Measurements from ENCODE around the gene TTYH1.
A peak's percentile ranks its signal among the peaks of the same experiment; 100 is the strongest.
"Not testable (repeated sequence)": the region's sequence is repeated elsewhere in the genome, so short reads cannot be mapped to it uniquely, and the experiment has no call there.

Gene TTYH1

DNA sequence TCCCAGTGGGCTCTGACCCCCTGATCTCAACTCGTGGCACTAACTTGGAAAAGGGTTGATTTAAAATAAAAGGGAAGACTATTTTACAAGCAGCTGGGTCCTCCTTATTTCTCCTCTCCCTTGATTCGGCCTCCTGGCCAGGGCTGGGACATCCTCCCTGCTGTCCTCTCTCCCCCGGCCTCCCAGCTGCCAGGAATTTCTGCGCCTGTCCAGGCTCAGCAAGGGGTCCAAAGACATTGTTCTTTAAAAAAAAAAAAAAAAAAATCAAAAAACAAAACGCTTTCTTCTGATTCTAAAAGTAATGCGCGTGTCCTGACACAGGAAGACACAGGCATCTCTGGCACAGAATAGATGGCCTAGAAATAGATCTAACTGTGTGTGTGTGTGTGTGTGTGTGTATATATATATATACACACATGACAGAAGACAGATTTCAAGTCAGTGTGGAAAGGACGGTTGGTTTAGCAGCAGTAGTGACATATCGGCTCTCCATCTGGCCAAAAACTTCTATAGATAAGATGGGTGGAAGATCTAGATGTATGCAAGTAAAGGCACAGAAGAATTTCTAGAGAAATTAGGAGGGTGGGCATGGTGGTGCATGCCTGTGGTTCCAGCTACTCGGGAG is 21.5 kb downstream of the TTYH1 start:
- Histone ChIP-seq H3K4me1 (no peaks in the 10 kb centered on the region; the same call in 1 of the 2 replicates), H3K27me3 (peaks cover 24% of the 10 kb centered on the region), H3K9me3 (no peaks in the 10 kb centered on the region; the same call in 1 of the 2 replicates), H3K36me3 (no peaks in the 10 kb centered on the region), H3K4me3 (ENCODE audit: low read depth, low read length) (no peak overlapping the region)
- no peak for TF ChIP-seq CTCF (IDR thresholded peaks at IDR 0.05; ENCODE audit: low read depth, low read length)
- no peak for DNase-seq

GRCh38 chr19:54439174-54439851 is 24.0 kb downstream of the TTYH1 start:
- H3K4me1 ChIP-seq = no peaks in the 10 kb centered on the region; the same call in 1 of the 2 replicates
- H3K27me3 ChIP-seq = peaks cover under 1% of the 10 kb centered on the region; the same call in 1 of the 2 replicates
- no peaks in the 10 kb centered on the region; the same call in 1 of the 2 replicates for H3K9me3 ChIP-seq
- H3K4me3 ChIP-seq (ENCODE audit: low read depth, low read length) = no peak overlapping the region
- DNase-seq = peak; percentile 66
- peak; percentile 76 for TF ChIP-seq CTCF (IDR thresholded peaks at IDR 0.05; ENCODE audit: low read depth, low read length)
- peaks cover 3% of the 10 kb centered on the region; the same call in 1 of the 2 replicates for H3K36me3 ChIP-seq

DNA sequence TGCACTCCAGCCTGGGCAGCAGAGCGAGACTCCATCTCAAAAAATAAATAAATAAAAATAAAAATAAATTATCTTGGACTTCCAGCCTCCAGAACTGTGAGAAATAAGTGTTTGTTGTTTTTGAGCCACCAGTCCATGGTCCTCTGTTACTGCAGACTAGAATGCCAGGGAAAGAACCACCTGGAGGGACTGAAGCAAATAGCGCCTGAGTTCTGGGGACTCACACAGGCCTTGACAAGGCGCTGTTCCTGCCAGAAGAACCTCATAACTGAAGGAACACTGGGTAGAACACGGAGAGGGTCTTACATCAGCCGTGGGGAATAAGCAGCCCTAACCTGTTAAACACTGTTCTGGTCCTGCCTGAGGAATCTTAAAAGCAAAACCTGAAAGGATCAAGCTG is 25.4 kb downstream of the TTYH1 start:
- Histone ChIP-seq H3K27me3 (no peaks in the 10 kb centered on the region), H3K4me3 (ENCODE audit: low read depth, low read length) (no peak overlapping the region), H3K36me3 (peaks cover 3% of the 10 kb centered on the region; the same call in 1 of the 2 replicates), H3K9me3 (no peaks in the 10 kb centered on the region), H3K4me1 (no peaks in the 10 kb centered on the region)
- DNase-seq = no peak
- TF ChIP-seq CTCF (IDR thresholded peaks at IDR 0.05; ENCODE audit: low read depth, low read length) = no peak

DNA sequence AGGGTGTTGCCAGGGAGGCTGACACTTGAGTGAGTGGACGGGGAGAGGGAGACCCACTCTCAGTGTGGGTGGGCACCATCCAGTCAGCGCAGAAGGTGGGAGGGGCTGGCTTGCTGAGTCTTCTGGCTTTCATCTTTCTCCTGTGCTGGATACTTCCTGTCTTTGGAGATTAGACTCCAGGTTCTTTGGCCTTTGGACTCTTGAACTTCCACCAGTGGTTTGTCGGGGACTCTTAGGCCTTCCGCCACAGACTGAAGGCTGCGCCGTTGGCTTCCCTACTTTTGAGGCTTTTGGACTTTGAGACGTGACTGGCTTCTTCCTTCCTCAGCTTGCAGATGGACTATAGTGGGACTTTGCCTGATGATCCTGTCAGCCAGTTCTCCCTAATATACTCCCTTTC is 29.5 kb downstream of the TTYH1 start:
- Histone ChIP-seq H3K4me1 (no peaks in the 10 kb centered on the region), H3K36me3 (peaks cover 3% of the 10 kb centered on the region; the same call in 1 of the 2 replicates), H3K27me3 (no peaks in the 10 kb centered on the region), H3K4me3 (ENCODE audit: low read depth, low read length) (no peak overlapping the region), H3K9me3 (no peaks in the 10 kb centered on the region)
- no peak for TF ChIP-seq CTCF (IDR thresholded peaks at IDR 0.05; ENCODE audit: low read depth, low read length)
- DNase-seq = no peak

GRCh38 chr19:54446349-54446748 is 31.1 kb downstream of the TTYH1 start:
- not testable (repeated sequence) for H3K4me1 ChIP-seq; H3K9me3 ChIP-seq; H3K27me3 ChIP-seq; H3K4me3 ChIP-seq (ENCODE audit: low read depth, low read length); DNase-seq; H3K36me3 ChIP-seq

GRCh38 chr19:54448040-54448773 is 32.9 kb downstream of the TTYH1 start:
- Histone ChIP-seq H3K9me3 (no peaks in the 10 kb centered on the region), H3K4me3 (ENCODE audit: low read depth, low read length) (peak overlapping the region; percentile 99), H3K36me3 (peaks cover 28% of the 10 kb centered on the region), H3K27me3 (no peaks in the 10 kb centered on the region), H3K4me1 (no peaks in the 10 kb centered on the region)
- DNase-seq = peak; percentile 61
- no peak for TF ChIP-seq CTCF (IDR thresholded peaks at IDR 0.05; ENCODE audit: low read depth, low read length)

Measured in BE2C (cell line).